GM23248 (cell line): ENCODE data around the gene SPTLC3.

Experiments used
- EZH2 ChIP-seq: fragments of 200-600 bp; sonication (generic); IDR thresholded peaks from 2 replicates; pipeline ENCODE4 v1.6.1; 2018; ENCODE audit warnings: antibody characterized with exemption, mild to moderate bottlenecking; ENCODE audit not compliant: insufficient read depth, poor library complexity, severe bottlenecking
- EZH2phosphoT487 ChIP-seq: fragments of 200-600 bp; sonication (generic); IDR thresholded peaks from 2 replicates; pipeline ENCODE4 v1.6.1; 2018; ENCODE audit warnings: antibody characterized with exemption, moderate library complexity, mild to moderate bottlenecking, low read depth; ENCODE audit not compliant: insufficient read depth

- TF ChIP-seq EZH2, result no peak
- no peak for TF ChIP-seq EZH2phosphoT487
Measured at GRCh38 chr20:13216533-13216932, 207.8 kb downstream of the SPTLC3 start.
